ENCODE measurements around the gene CYP4F2. TPM values are rescaled to one million over a fixed set of nuclear protein-coding genes. Genes with fewer than 3 reads are reported as not detected.

The CYP4F2 gene
- total and polyA plus RNA-seq, 9 of the 15 experiments (the other 6 are each of a cell fraction or from before 2014, with no cell fraction given): 0.10 to 0.56 (median 0.32) TPM; not detected in 2

DNA sequence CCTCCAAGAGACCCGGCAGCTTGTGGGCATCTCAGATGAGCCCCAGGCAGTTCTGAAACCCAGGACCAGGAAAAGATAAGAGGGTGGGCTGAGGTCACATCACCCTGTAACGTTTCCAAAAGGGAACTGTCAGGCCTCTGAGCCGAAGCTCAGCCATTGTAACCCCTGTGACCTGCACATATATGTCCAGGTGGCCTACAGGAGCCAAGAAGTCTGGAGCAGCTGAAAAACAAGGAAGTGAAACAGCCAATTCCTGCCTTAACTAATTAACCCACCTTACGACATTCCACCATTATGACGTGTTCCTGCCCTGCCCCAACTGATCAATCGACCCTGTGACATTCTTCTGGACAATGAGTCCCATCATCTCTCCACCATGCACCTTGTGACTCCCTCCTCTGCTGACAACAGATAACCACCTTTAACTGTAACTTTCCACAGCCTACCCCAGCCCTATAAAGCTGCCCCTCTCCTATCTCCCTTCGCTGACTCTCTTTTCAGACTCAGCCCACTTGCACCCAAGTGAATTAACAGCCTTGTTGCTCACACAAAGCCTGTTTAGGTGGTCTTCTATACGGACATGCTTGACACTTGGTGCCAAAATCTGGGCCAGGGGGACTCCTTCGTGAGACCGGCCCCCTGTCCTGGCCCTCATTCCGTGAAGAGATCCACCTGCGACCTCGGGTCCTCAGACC lies 69.1 kb downstream of the CYP4F2 start (continued):
- TF ChIP-seq, protein P1, sequence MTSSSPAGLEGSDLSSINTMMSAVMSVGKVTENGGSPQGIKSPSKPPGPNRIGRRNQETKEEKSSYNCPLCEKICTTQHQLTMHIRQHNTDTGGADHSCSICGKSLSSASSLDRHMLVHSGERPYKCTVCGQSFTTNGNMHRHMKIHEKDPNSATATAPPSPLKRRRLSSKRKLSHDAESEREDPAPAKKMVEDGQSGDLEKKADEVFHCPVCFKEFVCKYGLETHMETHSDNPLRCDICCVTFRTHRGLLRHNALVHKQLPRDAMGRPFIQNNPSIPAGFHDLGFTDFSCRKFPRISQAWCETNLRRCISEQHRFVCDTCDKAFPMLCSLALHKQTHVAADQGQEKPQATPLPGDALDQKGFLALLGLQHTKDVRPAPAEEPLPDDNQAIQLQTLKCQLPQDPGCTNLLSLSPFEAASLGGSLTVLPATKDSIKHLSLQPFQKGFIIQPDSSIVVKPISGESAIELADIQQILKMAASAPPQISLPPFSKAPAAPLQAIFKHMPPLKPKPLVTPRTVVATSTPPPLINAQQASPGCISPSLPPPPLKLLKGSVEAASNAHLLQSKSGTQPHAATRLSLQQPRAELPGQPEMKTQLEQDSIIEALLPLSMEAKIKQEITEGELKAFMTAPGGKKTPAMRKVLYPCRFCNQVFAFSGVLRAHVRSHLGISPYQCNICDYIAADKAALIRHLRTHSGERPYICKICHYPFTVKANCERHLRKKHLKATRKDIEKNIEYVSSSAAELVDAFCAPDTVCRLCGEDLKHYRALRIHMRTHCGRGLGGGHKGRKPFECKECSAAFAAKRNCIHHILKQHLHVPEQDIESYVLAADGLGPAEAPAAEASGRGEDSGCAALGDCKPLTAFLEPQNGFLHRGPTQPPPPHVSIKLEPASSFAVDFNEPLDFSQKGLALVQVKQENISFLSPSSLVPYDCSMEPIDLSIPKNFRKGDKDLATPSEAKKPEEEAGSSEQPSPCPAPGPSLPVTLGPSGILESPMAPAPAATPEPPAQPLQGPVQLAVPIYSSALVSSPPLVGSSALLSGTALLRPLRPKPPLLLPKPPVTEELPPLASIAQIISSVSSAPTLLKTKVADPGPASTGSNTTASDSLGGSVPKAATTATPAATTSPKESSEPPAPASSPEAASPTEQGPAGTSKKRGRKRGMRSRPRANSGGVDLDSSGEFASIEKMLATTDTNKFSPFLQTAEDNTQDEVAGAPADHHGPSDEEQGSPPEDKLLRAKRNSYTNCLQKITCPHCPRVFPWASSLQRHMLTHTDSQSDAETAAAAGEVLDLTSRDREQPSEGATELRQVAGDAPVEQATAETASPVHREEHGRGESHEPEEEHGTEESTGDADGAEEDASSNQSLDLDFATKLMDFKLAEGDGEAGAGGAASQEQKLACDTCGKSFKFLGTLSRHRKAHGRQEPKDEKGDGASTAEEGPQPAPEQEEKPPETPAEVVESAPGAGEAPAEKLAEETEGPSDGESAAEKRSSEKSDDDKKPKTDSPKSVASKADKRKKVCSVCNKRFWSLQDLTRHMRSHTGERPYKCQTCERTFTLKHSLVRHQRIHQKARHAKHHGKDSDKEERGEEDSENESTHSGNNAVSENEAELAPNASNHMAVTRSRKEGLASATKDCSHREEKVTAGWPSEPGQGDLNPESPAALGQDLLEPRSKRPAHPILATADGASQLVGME (CRISPR knock-in tag; IDR thresholded peaks at IDR 0.05): peak; percentile 93
- TF ChIP-seq, protein P2, sequence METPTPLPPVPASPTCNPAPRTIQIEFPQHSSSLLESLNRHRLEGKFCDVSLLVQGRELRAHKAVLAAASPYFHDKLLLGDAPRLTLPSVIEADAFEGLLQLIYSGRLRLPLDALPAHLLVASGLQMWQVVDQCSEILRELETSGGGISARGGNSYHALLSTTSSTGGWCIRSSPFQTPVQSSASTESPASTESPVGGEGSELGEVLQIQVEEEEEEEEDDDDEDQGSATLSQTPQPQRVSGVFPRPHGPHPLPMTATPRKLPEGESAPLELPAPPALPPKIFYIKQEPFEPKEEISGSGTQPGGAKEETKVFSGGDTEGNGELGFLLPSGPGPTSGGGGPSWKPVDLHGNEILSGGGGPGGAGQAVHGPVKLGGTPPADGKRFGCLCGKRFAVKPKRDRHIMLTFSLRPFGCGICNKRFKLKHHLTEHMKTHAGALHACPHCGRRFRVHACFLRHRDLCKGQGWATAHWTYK (CRISPR knock-in tag; IDR thresholded peaks at IDR 0.05): peak; percentile 91
- peak in 1 of 2 experiments; percentile 84; a peak in 2 of 4 replicates for TF ChIP-seq HDAC1 (IDR thresholded peaks at IDR 0.05)
- TF ChIP-seq ZNF311 (CRISPR knock-in tag; IDR thresholded peaks at IDR 0.05): peak; percentile 92
- TF ChIP-seq ASH1L (IDR thresholded peaks at IDR 0.05; ENCODE audit: borderline replicate concordance, low read depth, partially characterized antibody): peak; percentile 12
- TF ChIP-seq BRD9 (IDR thresholded peaks at IDR 0.05; ENCODE audit: low read depth, partially characterized antibody): peak; percentile 11
- TF ChIP-seq MAZ (CRISPR knock-in tag; conservative IDR thresholded peaks at IDR 0.05 in 1 of 2, IDR thresholded peaks at IDR 0.05 in 1 of 2): peak; percentile 7 to 67; a peak in 1 of 4 replicates
- TF ChIP-seq ZNF445 (CRISPR knock-in tag; IDR thresholded peaks at IDR 0.05; ENCODE audit: low read depth): 0 out of 2 replicates have a peak, but pooled peaks have one; percentile 58
- TF ChIP-seq, protein P3, sequence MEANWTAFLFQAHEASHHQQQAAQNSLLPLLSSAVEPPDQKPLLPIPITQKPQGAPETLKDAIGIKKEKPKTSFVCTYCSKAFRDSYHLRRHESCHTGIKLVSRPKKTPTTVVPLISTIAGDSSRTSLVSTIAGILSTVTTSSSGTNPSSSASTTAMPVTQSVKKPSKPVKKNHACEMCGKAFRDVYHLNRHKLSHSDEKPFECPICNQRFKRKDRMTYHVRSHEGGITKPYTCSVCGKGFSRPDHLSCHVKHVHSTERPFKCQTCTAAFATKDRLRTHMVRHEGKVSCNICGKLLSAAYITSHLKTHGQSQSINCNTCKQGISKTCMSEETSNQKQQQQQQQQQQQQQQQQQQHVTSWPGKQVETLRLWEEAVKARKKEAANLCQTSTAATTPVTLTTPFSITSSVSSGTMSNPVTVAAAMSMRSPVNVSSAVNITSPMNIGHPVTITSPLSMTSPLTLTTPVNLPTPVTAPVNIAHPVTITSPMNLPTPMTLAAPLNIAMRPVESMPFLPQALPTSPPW (CRISPR knock-in tag; IDR thresholded peaks at IDR 0.05): peak; percentile 50
- TF ChIP-seq, protein P4, sequence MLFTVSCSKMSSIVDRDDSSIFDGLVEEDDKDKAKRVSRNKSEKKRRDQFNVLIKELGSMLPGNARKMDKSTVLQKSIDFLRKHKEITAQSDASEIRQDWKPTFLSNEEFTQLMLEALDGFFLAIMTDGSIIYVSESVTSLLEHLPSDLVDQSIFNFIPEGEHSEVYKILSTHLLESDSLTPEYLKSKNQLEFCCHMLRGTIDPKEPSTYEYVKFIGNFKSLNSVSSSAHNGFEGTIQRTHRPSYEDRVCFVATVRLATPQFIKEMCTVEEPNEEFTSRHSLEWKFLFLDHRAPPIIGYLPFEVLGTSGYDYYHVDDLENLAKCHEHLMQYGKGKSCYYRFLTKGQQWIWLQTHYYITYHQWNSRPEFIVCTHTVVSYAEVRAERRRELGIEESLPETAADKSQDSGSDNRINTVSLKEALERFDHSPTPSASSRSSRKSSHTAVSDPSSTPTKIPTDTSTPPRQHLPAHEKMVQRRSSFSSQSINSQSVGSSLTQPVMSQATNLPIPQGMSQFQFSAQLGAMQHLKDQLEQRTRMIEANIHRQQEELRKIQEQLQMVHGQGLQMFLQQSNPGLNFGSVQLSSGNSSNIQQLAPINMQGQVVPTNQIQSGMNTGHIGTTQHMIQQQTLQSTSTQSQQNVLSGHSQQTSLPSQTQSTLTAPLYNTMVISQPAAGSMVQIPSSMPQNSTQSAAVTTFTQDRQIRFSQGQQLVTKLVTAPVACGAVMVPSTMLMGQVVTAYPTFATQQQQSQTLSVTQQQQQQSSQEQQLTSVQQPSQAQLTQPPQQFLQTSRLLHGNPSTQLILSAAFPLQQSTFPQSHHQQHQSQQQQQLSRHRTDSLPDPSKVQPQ (CRISPR knock-in tag; IDR thresholded peaks at IDR 0.05; ENCODE audit: borderline replicate concordance): 0 out of 2 replicates have a peak, but pooled peaks have one; percentile 34
- peak; percentile 84 for TF ChIP-seq PTRF (tag; IDR thresholded peaks at IDR 0.05)
- TF ChIP-seq ZNF239 (CRISPR knock-in tag; IDR thresholded peaks at IDR 0.05): peak; percentile 59
- TF ChIP-seq ZNF134 (CRISPR knock-in tag; conservative IDR thresholded peaks at IDR 0.05): peak; percentile 68
- peak; percentile 57 for TF ChIP-seq CREB1 (IDR thresholded peaks at IDR 0.05)
- TF ChIP-seq CREB1 (CRISPR knock-in tag; IDR thresholded peaks at IDR 0.05): peak; percentile 49; the same call in 1 of the 2 replicates
- TF ChIP-seq FOXK2 (conservative IDR thresholded peaks at IDR 0.05 in 1 of 2, IDR thresholded peaks at IDR 0.05 in 1 of 2; ENCODE audit: low read depth in 2 of 2): peak; percentile 63 to 67

All from K562 (cell line).